Natural killer cell treated with Interleukin-12 subunit alpha and Interleukin-12 subunit beta and Interleukin-15 and Interleukin-18, amount 100 ng/mL, for 72 hours (primary cell): ENCODE results near the gene SFRP5. TPM values are rescaled to one million over a fixed set of nuclear protein-coding genes. Genes with fewer than 3 reads are reported as not detected.

Source experiments
- ATAC-seq, 2 donors: fragments of 150-1000 bp; cut with Tn5 transposase in 1 of 2; sonication (Bioruptor Pico), chemical (Tn5 transposase) in 1 of 2; 2 replicates each; pipeline ENCODE4 v1.10.0; 2021
- DNase-seq: peaks from one replicate; pipeline ENCODE4 v3.0.0; 2022; ENCODE audit warnings: low spot score
- H3K27ac Mint-ChIP-seq, 2 donors: 1 replicate in 1 of 2; 2 replicates in 1 of 2; pipeline ENCODE4 v1.8.0; 2022; ENCODE audit warnings: mixed read lengths in 2 of 2, mild to moderate bottlenecking in 1 of 2, moderate library complexity in 1 of 2
- H3K27me3 Mint-ChIP-seq, 2 donors: 1 replicate in 1 of 2; 2 replicates in 1 of 2; pipeline ENCODE4 v1.8.0; 2022; ENCODE audit warnings: mixed read lengths in 2 of 2
- H3K36me3 Mint-ChIP-seq: one replicate; pipeline ENCODE4 v1.8.0; 2022; ENCODE audit warnings: mixed read lengths
- H3K4me1 Mint-ChIP-seq, 2 donors: 1 replicate in 1 of 2; 2 replicates in 1 of 2; pipeline ENCODE4 v1.8.0; 2022; ENCODE audit warnings: low read depth in 2 of 2, mixed read lengths in 2 of 2, mild to moderate bottlenecking in 1 of 2
- H3K4me3 Mint-ChIP-seq: one replicate; pipeline ENCODE4 v1.8.0; 2022; ENCODE audit warnings: mixed read lengths
- H3K9me3 Mint-ChIP-seq: 2 replicates; pipeline ENCODE4 v1.8.0; 2022; ENCODE audit warnings: mixed read lengths
- total RNA-seq, 2 donors: library from RNA; stranded (reverse); gene quantifications; one replicate each; pipeline ENCODE4 v1.2.3, GENCODE V29; 2022

Gene SFRP5
- not detected for total RNA-seq

GRCh38 chr10:97771913-97772823, at the start of gene SFRP5:
Gene SFRP5, minus strand, starts transcription at chr10:97771999. Its CDS starts 166 bp downstream, at chr10:97771833.
- Mint-ChIP-seq H3K4me3 (peak within 1 kb of the TSS; percentile 38), H3K36me3 (no peaks in the 10 kb centered on the region), H3K4me1 (peaks cover 5 to 10% of the 10 kb centered on the region in 2 donors), H3K9me3 (no peaks in the 10 kb centered on the region), H3K27ac (no peak within 1 kb of the TSS), H3K27me3 (peaks cover 20 to 32% of the 10 kb centered on the region in 2 donors)
- no peak for ATAC-seq
- DNase-seq = no peak

- no peak for DNase-seq
- H3K27ac Mint-ChIP-seq = no peak overlapping the region
- no peak for ATAC-seq
- H3K4me1 Mint-ChIP-seq = no peaks in the 10 kb centered on the region
- no peaks in the 10 kb centered on the region for H3K9me3 Mint-ChIP-seq
- H3K27me3 Mint-ChIP-seq = peaks cover 0 to 2% of the 10 kb centered on the region in 2 donors
- no peak overlapping the region for H3K4me3 Mint-ChIP-seq
- H3K36me3 Mint-ChIP-seq = no peaks in the 10 kb centered on the region
These were observed 48.4 kb upstream of the SFRP5 start for GRCh38 chr10:97820096-97820704.

DNA sequence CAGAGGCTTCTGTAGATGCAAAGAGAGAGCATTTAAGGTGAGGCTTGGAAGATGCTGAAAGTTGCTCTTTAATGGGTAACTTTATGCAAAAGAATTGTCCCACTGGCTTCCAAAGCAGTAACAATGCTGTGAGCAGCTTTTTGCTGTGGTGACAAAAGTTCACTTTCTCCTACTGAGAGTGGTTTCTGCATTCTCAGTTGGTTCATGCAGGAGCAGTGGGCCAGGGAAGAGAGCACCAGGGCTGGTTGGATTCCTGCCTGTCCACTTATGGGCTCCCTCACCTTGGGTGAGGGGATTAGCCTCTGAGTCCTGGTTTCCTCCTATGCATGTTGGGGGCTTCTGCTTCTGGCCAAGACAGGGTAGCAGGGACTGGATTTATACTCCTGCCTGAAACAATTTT, 46.8 kb upstream of the SFRP5 start:
- H3K4me3 Mint-ChIP-seq = no peak overlapping the region
- no peaks in the 10 kb centered on the region for H3K9me3 Mint-ChIP-seq
- no peak for ATAC-seq
- DNase-seq = no peak
- no peaks in the 10 kb centered on the region for H3K4me1 Mint-ChIP-seq
- H3K36me3 Mint-ChIP-seq = no peaks in the 10 kb centered on the region
- H3K27ac Mint-ChIP-seq = peak overlapping the region in 1 of 2 donors; percentile 42
- H3K27me3 Mint-ChIP-seq = peaks cover 0 to 2% of the 10 kb centered on the region in 2 donors

GRCh38 chr10:97816609-97817008, 44.8 kb upstream of the SFRP5 start:
- no peaks in the 10 kb centered on the region for H3K9me3 Mint-ChIP-seq
- peak; percentile 28 for DNase-seq
- H3K27me3 Mint-ChIP-seq = peaks cover 4 to 6% of the 10 kb centered on the region in 2 donors
- ATAC-seq = no peak
- H3K4me1 Mint-ChIP-seq = no peaks in the 10 kb centered on the region
- no peak overlapping the region for H3K4me3 Mint-ChIP-seq
- H3K27ac Mint-ChIP-seq = no peak overlapping the region
- H3K36me3 Mint-ChIP-seq = no peaks in the 10 kb centered on the region

- ATAC-seq (no peak), DNase-seq (peak; percentile 52)
- H3K4me1 Mint-ChIP-seq = no peaks in the 10 kb centered on the region
- H3K9me3 Mint-ChIP-seq = no peaks in the 10 kb centered on the region
- H3K36me3 Mint-ChIP-seq = no peaks in the 10 kb centered on the region
- no peak overlapping the region for H3K4me3 Mint-ChIP-seq
- H3K27me3 Mint-ChIP-seq = peaks cover 4 to 5% of the 10 kb centered on the region in 2 donors
- H3K27ac Mint-ChIP-seq = no peak overlapping the region
These were observed 43.2 kb upstream of the SFRP5 start for GRCh38 chr10:97814996-97815395.

- Mint-ChIP-seq H3K36me3 (no peaks in the 10 kb centered on the region), H3K27ac (no peak overlapping the region), H3K27me3 (peaks cover 4 to 5% of the 10 kb centered on the region in 2 donors), H3K4me3 (no peak overlapping the region), H3K9me3 (no peaks in the 10 kb centered on the region), H3K4me1 (no peaks in the 10 kb centered on the region)
- DNase-seq = no peak
- no peak for ATAC-seq
These were observed 41.5 kb upstream of the SFRP5 start for GRCh38 chr10:97813311-97813710.

DNA sequence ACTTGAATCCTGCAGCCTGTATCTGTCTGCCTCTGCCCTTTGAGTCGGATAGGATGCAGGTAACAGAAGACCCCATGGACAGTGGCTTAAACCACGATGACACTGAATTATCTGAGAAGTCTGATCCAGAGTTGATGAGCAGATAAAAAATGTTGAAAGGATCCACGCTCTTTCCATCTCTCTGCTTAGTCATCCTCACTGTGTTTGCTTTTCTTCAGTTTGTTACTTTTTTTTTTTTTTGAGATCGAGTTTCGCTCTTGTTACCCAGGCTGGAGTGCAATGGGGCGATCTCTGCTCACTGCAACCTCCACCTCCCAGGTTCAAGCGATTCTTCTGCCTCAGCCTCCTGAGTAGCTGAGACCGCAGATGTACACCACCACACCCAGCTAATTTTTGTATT, 40.9 kb upstream of the SFRP5 start:
- Mint-ChIP-seq H3K36me3 (no peaks in the 10 kb centered on the region), H3K27ac (no peak overlapping the region), H3K4me3 (no peak overlapping the region), H3K9me3 (no peaks in the 10 kb centered on the region), H3K27me3 (peaks cover 4 to 5% of the 10 kb centered on the region in 2 donors), H3K4me1 (no peaks in the 10 kb centered on the region)
- ATAC-seq (no peak), DNase-seq (no peak)

- ATAC-seq = no peak
These were observed 40.2 kb upstream of the SFRP5 start for GRCh38 chr10:97811958-97812357.

DNA sequence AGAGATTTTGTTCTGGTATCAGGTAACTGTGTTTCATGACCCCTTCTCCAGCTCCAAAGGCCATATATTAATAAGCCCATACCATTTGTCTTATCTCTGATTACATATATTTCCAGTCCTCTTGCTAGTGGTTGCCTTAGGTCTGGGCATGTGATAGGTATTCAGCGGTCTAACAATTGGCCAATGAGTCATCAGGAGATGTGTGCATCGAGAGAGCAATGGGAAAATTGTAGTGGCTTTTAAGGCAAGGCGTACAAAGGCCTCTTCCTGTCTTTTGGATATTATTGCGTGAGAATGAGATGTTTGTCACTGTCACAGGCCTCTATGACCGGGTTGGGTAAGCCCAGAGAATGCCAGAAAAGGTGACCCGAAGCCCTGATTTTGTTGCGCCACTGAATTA, 38.6 kb upstream of the SFRP5 start:
- DNase-seq (no peak), ATAC-seq (no peak)
- Mint-ChIP-seq H3K36me3 (no peaks in the 10 kb centered on the region), H3K27ac (no peak overlapping the region), H3K9me3 (no peaks in the 10 kb centered on the region), H3K27me3 (peaks cover 4 to 5% of the 10 kb centered on the region in 2 donors), H3K4me1 (no peaks in the 10 kb centered on the region), H3K4me3 (no peak overlapping the region)

More at GRCh38 chr10:97811958-97812357, 40.2 kb upstream of the SFRP5 start:
- no peak overlapping the region for H3K27ac Mint-ChIP-seq
- no peaks in the 10 kb centered on the region for H3K4me1 Mint-ChIP-seq
- H3K27me3 Mint-ChIP-seq = peaks cover 4 to 5% of the 10 kb centered on the region in 2 donors
- H3K4me3 Mint-ChIP-seq = no peak overlapping the region
- no peaks in the 10 kb centered on the region for H3K36me3 Mint-ChIP-seq
- no peaks in the 10 kb centered on the region for H3K9me3 Mint-ChIP-seq
- no peak for DNase-seq

- no peak for DNase-seq
These were observed 34.1 kb upstream of the SFRP5 start for GRCh38 chr10:97805949-97806348.

GRCh38 chr10:97805096-97805884, 33.5 kb upstream of the SFRP5 start:
- H3K27me3 Mint-ChIP-seq = peaks cover 4 to 6% of the 10 kb centered on the region in 2 donors
- H3K4me1 Mint-ChIP-seq = peaks cover 0 to 3% of the 10 kb centered on the region in 2 donors
- no peaks in the 10 kb centered on the region for H3K36me3 Mint-ChIP-seq
- no peaks in the 10 kb centered on the region for H3K9me3 Mint-ChIP-seq
- H3K4me3 Mint-ChIP-seq = no peak overlapping the region
- DNase-seq (no peak), ATAC-seq (no peak)
- H3K27ac Mint-ChIP-seq = no peak overlapping the region

More at GRCh38 chr10:97805949-97806348, 34.1 kb upstream of the SFRP5 start:
- H3K4me3 Mint-ChIP-seq = no peak overlapping the region
- peaks cover 0 to 3% of the 10 kb centered on the region in 2 donors for H3K4me1 Mint-ChIP-seq
- no peak for ATAC-seq
- H3K27me3 Mint-ChIP-seq = peaks cover 4 to 6% of the 10 kb centered on the region in 2 donors
- H3K9me3 Mint-ChIP-seq = no peaks in the 10 kb centered on the region
- no peak overlapping the region for H3K27ac Mint-ChIP-seq
- H3K36me3 Mint-ChIP-seq = no peaks in the 10 kb centered on the region

- peaks cover 9% of the 10 kb centered on the region for H3K36me3 Mint-ChIP-seq
- peaks cover 4 to 6% of the 10 kb centered on the region in 2 donors for H3K27me3 Mint-ChIP-seq
- DNase-seq (no peak), ATAC-seq (no peak)
- peaks cover 7% of the 10 kb centered on the region for H3K9me3 Mint-ChIP-seq
- peaks cover 5 to 15% of the 10 kb centered on the region in 2 donors for H3K4me1 Mint-ChIP-seq
- no peak overlapping the region for H3K4me3 Mint-ChIP-seq
- no peak overlapping the region for H3K27ac Mint-ChIP-seq
These were observed 29.6 kb upstream of the SFRP5 start for GRCh38 chr10:97801422-97801821.

- Mint-ChIP-seq H3K4me3 (no peak overlapping the region), H3K4me1 (peaks cover 9 to 21% of the 10 kb centered on the region in 2 donors)
These were observed 28.7 kb upstream of the SFRP5 start for GRCh38 chr10:97800474-97800873.

More at GRCh38 chr10:97800474-97800873, 28.7 kb upstream of the SFRP5 start:
- DNase-seq (peak; percentile 38), ATAC-seq (no peak)
- no peak overlapping the region for H3K27ac Mint-ChIP-seq
- H3K27me3 Mint-ChIP-seq = peaks cover 4 to 6% of the 10 kb centered on the region in 2 donors
- H3K36me3 Mint-ChIP-seq = peaks cover 9% of the 10 kb centered on the region
- peaks cover 7% of the 10 kb centered on the region for H3K9me3 Mint-ChIP-seq
